ENCODE measurements around the gene SPDYE1.
"Not testable (repeated sequence)": the region's sequence is repeated elsewhere in the genome, so short reads cannot be mapped to it uniquely, and the experiment has no call there.

- TF ChIP-seq, protein P1, sequence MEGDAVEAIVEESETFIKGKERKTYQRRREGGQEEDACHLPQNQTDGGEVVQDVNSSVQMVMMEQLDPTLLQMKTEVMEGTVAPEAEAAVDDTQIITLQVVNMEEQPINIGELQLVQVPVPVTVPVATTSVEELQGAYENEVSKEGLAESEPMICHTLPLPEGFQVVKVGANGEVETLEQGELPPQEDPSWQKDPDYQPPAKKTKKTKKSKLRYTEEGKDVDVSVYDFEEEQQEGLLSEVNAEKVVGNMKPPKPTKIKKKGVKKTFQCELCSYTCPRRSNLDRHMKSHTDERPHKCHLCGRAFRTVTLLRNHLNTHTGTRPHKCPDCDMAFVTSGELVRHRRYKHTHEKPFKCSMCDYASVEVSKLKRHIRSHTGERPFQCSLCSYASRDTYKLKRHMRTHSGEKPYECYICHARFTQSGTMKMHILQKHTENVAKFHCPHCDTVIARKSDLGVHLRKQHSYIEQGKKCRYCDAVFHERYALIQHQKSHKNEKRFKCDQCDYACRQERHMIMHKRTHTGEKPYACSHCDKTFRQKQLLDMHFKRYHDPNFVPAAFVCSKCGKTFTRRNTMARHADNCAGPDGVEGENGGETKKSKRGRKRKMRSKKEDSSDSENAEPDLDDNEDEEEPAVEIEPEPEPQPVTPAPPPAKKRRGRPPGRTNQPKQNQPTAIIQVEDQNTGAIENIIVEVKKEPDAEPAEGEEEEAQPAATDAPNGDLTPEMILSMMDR (conservative IDR thresholded peaks at IDR 0.05) = not testable (repeated sequence)
- TF ChIP-seq ZFX (IDR thresholded peaks at IDR 0.05) = not testable (repeated sequence)
These were observed 38.7 kb downstream of the SPDYE1 start for GRCh38 chr7:44036364-44036763.

All from C4-2B (cell line).